ENCODE results near the gene ZNF708.
"Not testable (repeated sequence)": the region's sequence is repeated elsewhere in the genome, so short reads cannot be mapped to it uniquely, and the experiment has no call there.

ZNF708 gene

DNA sequence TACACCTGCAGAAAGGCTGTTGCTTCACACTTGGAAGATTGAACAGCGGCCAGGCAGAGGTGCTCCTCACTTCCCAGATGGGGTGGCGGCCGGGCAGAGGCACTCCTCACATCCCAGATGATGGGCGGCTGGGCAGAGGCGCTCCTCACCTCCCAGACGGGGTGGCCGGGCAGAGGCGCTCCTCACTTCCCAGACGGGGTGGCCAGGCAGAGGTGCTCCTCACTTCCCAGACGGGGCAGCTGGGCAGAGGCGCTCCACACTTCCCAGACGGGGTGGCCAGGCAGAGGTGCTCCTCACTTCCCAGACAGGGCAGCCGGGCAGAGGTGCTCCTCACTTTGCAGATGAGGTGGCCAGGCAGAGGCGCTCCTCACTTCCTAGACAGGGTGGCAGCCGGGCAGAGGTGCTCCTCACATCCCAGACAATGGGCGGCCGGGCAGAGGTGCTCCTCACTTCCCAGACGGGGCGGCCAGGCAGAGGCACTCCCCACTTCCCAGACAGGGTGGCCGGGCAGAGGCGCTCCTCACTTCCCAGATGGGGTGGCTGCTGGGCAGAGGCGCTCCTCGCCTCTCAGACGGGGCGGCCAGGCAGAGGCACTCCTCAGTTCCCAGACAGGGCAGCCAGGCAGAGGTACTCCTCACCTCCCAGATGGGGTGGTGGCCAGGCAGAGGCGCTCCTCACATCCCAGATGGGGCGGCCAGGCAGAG lies 69.6 kb downstream of the ZNF708 start:
- DNase-seq, result not testable (repeated sequence)

DNA sequence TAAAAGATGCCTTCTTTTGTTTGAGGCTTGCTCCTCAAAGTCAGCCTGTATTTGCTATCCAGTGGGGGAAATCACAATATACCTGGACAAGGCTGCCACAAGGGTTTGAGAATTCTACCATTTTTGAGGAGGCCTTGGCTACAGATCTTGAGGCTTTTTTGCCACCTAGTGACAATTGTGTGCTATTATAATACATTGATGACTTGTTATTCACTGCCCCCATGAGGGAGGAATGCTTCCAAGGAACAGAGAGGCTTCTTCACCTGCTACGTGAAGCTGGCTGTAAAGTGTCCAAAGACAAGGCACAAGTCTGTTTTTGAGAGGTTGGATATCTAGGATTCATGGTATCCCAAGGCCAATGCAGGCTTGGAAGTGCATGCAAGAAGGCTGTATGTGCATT lies 72.5 kb downstream of the ZNF708 start:
- no peak for DNase-seq
